ENCODE data around the gene EXOC6B.

- no peak for TF ChIP-seq CTCF (IDR thresholded peaks at IDR 0.05)
- no peak for TF ChIP-seq POLR2A (IDR thresholded peaks at IDR 0.05)
Measured at GRCh38 chr2:72747344-72747743, 78.5 kb downstream of the EXOC6B start.

Data from esophagus squamous epithelium (tissue), 4 donors.